Suprapubic skin (tissue), 3 donors: ENCODE measurements around the gene PRKAG2.

Source experiments
- CTCF ChIP-seq, 2 donors: fragments of 200-600 bp in 1 of 2; fragments of 450-650 bp in 1 of 2; sonication (generic) in 1 of 2; IDR thresholded peaks; one replicate each; pipeline ENCODE4 v1.5.1; 2016 to 2019; ENCODE audit warnings: antibody characterized with exemption in 2 of 2, mild to moderate bottlenecking in 1 of 2, moderate library complexity in 1 of 2
- POLR2A ChIP-seq, 2 donors: fragments of 450-650 bp; IDR thresholded peaks; one replicate each; pipeline ENCODE4 v1.6.1; 2017; ENCODE audit warnings: antibody characterized with exemption in 2 of 2, mild to moderate bottlenecking in 2 of 2, moderate library complexity in 2 of 2

- TF ChIP-seq CTCF (IDR thresholded peaks at IDR 0.05) (no peak), POLR2A (IDR thresholded peaks at IDR 0.05) (no peak)
These were observed 91.3 kb downstream of the PRKAG2 start for GRCh38 chr7:151785681-151785965.
